Hypothalamus (tissue), 51 donors: Measurements from ENCODE around the gene SLC6A16.

Experiments used
- DNase-seq, 51 donors: peaks; one replicate each; lab custom pipeline; 2025; lab: John Stamatoyannopoulos, UW

The SLC6A16 gene

DNA sequence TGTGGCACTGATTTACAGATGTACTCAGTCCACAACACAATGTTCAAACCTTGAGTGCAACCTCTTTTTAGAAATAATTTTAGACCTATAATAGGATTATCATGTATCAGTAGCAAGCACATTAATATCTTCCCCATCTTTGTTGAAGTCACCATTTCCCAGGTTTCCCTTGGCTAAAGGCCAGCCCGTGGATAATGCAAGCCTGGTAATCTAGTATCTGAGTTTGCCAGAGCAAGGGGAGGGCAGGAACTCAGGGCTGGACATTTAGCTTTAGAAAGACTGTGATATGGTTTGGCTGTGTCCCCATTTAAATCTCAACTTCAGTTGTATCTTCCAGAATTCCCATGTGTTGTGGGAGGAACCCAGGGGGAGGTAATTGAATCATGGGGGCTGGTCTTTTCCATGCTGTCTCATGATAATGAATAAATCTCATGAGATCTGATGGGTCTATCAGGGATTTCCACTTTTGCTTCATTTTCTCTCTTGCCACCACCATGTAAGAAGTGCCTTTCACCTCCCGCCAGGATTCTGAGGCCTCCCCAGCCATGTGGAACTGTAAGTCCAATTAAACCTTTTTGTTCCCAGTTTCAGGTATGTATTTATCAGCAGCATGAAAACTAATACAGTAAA, 37.7 kb downstream of the SLC6A16 start:
- no peak for DNase-seq

DNA sequence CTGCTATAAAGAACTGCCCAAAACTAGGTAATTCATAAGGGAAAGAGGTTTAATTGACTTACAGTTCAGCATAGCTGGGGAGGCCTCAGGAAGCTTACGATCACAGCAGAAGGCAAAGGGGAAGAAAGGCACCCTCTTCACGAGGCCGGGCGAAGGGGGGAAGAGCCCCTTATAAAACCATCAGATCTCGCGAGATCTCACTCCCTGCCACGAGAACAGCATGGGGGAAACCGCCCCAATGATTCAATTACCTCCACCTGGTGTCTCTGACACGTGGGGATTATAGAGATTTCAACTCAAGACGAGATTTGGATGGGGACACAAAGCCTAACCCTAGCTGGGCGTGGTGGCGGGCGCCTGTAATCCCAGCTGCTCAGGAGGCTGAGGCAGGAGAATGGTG, 42.8 kb downstream of the SLC6A16 start:
- DNase-seq = no peak

GRCh38 chr19:49272204-49272603, 52.8 kb downstream of the SLC6A16 start:
- no peak for DNase-seq

DNA sequence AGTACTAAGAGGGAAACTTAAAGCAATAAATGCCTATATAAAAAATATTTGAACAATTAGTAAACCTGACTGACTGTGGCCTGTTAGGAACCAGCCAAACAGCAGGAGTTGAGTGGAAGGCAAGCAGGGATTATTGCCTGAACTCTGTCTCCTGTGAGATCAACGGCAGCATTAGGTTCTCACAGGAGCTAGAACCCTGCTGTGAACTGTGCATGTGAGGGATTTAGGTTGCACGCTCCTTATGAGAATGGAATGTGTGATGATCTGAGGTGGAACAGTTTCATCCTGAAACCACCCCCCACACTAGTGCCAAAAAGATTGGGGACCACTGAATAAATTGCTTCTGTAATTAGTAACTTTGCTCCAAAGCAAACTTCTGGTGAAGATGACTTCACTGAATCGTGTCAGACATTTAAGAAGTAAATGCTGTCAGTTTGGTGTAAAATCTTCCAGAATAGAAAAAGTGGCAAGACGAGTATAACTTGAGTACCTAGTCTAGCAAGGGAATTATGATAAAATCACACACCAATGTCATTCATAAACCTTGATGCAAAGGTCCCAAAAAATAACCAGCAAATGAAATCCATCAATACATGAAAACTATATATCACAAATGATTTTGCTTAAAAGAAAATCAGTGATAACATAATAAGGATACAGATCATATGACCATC, 53.8 kb downstream of the SLC6A16 start:
- DNase-seq = no peak

GRCh38 chr19:49266409-49266808, 58.6 kb downstream of the SLC6A16 start:
- DNase-seq = peak in 9 of 51 donors; percentile 1 to 45 (median 7)

DNA sequence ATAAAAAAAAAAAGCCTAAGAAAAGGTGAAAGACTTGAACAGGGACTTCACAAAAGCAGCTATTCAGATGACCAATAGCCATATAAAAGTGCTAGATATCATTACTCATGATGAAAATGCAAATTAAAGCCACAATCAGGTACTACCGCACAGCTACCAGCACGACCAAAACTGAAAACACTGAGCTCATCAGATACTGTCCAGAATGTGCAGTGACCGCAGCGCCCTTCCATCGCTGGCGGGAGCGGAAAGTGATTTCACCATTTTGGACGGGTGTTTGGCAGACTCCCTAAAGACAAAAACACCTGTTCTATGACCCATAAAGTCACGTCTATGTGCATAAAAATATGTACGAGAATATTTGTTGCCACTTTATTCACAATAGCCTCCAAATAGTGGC, 60.7 kb downstream of the SLC6A16 start:
- no peak for DNase-seq

DNA sequence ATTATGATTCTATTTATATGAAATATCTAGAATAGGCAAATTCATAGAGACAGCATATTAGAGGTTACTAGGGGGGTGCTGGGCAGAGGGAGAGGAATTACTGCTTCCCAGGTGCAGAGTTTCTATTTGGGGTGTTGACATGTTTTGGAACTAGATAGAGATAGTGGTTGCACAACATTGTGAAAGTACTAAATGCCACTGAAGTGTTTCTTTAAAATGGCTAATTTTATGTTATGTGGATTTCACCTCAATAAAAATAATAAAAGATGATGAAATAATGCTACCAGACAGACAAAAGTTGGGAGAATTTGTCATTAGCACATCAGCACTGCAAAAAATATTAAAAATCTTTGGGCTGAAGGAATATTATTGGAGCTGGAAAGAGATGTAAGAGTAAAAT, 63.4 kb downstream of the SLC6A16 start:
- DNase-seq = no peak

GRCh38 chr19:49256691-49257090, 68.3 kb downstream of the SLC6A16 start:
- DNase-seq = no peak

DNA sequence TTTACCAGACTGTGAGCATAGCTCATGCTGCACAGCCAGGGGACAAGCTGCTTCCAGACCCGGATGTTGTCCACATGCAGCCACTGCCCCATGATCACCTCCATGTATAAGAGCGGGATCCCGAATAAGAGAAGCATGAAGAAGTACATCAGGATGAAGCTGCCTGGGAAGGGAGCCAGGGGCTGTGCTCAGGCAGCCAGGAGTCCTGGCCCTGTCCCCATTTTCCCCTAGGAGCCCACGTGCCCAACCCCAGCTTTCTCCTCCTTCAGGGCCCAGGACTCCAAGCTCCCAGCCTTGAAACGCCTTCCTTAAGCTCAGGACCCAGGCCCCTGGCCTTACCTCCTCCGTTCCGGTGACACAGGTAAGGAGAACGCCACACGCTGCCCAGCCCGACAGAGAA, 69.3 kb downstream of the SLC6A16 start:
- peak in 2 of 51 donors; percentile 0 to 3 for DNase-seq

GRCh38 chr19:49249933-49250332, 75.1 kb downstream of the SLC6A16 start:
- DNase-seq = no peak

DNA sequence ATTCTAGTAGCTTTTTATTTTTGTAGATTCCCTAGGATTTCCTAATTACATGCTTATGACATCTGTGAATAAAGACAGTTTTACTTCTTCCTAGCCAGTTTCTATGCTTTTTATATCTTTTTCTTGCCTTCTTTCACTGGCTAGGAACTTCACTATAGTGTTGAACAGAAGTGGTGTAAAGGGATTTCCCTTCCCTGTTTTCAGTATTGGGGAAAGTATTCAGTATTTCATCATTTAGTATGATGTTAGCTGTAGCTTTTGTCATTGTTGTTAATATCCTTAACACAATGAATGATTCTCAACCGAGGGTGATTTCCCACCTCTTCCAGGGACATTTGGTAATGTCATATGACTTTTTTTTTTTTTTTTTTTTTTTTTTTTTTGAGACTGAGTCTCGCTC, 77.3 kb downstream of the SLC6A16 start:
- DNase-seq = no peak

DNA sequence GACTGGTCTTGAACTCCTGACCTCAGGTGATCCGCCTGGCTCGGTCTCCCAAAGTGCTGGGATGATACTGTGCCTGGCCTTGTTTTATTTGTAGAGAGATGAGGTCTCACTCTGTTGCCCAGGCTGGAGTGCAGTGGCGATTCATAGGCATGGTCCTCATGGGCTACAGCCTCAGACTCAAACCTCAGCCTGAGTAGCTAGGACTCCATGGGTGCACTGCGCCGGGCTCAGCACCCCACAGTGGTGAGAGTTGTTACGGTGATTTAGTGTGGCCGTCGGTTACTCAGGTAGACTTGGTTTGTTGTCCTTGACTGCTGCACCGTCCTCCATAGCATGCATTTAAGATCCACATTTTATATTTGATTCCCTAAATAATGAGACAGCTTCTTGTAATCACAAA, 80.7 kb downstream of the SLC6A16 start:
- no peak for DNase-seq

DNA sequence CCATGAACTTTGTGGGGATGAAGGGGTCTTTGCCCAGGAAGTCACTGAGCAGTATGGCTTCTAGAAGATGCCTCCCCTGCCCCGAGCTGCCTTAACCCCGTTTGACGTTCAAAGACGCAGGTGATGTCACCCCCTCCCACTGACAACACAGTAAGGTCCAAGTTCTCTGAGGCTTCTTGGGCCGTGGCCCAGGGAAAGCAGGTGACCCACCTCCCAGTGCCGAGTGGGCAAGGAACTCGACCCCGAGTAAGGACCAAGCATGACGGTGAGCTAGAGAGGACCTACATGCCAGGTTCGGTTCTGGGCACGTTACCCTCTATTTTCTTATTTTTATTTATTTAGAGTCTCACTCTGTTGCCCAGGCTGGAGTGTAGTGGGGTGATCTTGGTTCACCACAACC, 81.3 kb downstream of the SLC6A16 start:
- no peak for DNase-seq

DNA sequence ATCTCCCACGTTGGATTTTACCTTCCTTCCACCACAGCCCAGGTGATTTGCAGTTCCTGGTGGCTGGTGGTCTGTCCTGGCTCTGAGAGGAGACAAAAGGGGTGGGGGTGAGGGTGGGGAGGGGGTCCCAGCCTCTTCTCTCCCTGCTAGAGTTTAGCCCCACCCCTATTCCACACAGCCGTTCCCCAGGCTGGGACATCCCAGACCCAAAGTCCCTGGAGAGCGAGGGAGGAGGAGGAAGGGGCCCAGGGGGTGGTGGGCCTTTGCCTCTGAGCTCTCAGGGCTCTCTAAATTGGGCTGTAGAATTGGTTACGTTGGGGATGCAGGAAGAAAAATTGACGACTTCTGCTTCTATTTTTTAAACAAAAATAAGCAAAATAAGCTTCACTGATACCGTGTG, 81.9 kb downstream of the SLC6A16 start:
- no peak for DNase-seq

DNA sequence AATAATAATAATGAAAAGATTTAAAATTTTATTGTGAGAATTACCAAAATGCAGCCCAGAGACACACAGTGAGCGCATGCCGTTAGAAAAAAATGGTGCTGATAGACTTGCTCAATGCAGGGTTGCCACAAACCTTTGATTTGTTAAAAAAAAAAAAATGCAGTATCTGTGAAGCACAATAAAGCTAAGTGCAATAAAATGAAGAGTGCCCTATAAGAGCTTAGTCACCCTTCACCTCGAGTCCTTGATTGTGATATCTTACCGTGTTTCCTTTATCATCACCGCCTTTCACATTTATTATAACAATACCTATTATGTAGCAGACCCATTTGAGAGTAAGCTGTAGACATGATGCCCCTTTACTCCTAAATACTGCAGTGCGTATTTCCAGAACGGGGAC, 83.2 kb downstream of the SLC6A16 start:
- DNase-seq = no peak
